ENCODE results near the gene CRB2.

CRB2 gene

DNA sequence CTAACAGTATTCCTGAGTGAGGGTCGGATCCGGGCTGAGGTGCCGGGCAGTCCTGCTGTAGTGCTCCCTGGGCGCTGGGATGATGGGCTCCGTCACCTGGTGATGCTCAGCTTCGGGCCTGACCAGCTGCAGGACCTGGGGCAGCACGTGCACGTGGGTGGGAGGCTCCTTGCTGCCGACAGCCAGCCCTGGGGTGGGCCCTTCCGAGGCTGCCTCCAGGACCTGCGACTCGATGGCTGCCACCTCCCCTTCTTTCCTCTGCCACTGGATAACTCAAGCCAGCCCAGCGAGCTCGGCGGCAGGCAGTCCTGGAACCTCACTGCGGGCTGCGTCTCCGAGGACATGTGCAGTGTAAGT, 15.2 kb downstream of the CRB2 start:
- Histone ChIP-seq H3K4me3 (replicated peaks; ENCODE audit: insufficient read depth, low read length) (no peak overlapping the region), H3K27me3 (ENCODE audit: insufficient read depth, poor library complexity, severe bottlenecking) (peaks cover 37% of the 10 kb centered on the region), H3K27ac (replicated peaks) (no peak overlapping the region)
- DNase-seq (ENCODE audit: low read depth in 1 of 2, low spot score in 1 of 2): no peak
- TF ChIP-seq, protein P1, sequence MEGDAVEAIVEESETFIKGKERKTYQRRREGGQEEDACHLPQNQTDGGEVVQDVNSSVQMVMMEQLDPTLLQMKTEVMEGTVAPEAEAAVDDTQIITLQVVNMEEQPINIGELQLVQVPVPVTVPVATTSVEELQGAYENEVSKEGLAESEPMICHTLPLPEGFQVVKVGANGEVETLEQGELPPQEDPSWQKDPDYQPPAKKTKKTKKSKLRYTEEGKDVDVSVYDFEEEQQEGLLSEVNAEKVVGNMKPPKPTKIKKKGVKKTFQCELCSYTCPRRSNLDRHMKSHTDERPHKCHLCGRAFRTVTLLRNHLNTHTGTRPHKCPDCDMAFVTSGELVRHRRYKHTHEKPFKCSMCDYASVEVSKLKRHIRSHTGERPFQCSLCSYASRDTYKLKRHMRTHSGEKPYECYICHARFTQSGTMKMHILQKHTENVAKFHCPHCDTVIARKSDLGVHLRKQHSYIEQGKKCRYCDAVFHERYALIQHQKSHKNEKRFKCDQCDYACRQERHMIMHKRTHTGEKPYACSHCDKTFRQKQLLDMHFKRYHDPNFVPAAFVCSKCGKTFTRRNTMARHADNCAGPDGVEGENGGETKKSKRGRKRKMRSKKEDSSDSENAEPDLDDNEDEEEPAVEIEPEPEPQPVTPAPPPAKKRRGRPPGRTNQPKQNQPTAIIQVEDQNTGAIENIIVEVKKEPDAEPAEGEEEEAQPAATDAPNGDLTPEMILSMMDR (IDR thresholded peaks at IDR 0.05; ENCODE audit: insufficient read depth, low read length): no peak
- no peak for TF ChIP-seq POLR2AphosphoS5 (IDR thresholded peaks at IDR 0.05; ENCODE audit: low read depth)
- TF ChIP-seq GABPA (IDR thresholded peaks at IDR 0.05; ENCODE audit: low read depth): no peak
- no peak for TF ChIP-seq SPI1 (IDR thresholded peaks at IDR 0.05; ENCODE audit: borderline replicate concordance, low read depth)
- TF ChIP-seq, protein P2, sequence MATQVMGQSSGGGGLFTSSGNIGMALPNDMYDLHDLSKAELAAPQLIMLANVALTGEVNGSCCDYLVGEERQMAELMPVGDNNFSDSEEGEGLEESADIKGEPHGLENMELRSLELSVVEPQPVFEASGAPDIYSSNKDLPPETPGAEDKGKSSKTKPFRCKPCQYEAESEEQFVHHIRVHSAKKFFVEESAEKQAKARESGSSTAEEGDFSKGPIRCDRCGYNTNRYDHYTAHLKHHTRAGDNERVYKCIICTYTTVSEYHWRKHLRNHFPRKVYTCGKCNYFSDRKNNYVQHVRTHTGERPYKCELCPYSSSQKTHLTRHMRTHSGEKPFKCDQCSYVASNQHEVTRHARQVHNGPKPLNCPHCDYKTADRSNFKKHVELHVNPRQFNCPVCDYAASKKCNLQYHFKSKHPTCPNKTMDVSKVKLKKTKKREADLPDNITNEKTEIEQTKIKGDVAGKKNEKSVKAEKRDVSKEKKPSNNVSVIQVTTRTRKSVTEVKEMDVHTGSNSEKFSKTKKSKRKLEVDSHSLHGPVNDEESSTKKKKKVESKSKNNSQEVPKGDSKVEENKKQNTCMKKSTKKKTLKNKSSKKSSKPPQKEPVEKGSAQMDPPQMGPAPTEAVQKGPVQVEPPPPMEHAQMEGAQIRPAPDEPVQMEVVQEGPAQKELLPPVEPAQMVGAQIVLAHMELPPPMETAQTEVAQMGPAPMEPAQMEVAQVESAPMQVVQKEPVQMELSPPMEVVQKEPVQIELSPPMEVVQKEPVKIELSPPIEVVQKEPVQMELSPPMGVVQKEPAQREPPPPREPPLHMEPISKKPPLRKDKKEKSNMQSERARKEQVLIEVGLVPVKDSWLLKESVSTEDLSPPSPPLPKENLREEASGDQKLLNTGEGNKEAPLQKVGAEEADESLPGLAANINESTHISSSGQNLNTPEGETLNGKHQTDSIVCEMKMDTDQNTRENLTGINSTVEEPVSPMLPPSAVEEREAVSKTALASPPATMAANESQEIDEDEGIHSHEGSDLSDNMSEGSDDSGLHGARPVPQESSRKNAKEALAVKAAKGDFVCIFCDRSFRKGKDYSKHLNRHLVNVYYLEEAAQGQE (IDR thresholded peaks at IDR 0.05; ENCODE audit: insufficient replicate concordance, low read depth): no peak

DNA sequence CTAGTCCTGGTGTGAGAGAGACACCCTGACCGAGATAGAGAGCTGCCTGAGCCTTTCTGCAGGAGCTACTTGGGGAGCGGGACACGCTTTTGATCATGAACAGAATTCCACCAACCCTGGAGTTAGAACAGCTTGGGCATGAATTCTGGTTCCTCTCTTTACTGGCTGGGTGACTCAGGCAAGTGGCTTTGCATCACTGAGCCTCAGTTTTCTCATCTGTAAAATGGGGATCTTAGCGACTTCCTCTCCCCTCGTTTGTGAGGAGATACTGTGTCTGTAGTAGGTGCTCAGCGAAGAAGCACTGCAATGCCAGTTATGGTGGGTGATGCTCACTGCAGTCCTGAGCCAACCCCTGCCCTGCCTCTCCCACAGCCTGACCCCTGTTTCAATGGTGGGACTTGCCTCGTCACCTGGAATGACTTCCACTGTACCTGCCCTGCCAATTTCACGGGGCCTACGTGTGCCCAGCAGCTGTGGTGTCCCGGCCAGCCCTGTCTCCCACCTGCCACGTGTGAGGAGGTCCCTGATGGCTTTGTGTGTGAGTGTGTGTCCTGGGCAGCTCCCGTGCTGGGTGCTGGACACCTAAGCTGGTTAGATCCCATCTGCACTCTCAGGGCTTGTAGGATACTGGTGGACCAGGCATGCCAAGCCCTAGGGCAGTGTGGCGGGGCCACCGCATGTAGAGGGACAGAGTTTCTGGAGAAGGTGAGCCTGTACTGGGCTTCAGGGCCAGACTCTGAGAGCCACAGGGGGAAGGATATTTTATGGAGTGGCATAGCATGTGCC, 16.0 kb downstream of the CRB2 start:
- Histone ChIP-seq H3K4me3 (replicated peaks; ENCODE audit: insufficient read depth, low read length) (no peak overlapping the region), H3K27ac (replicated peaks) (no peak overlapping the region), H3K27me3 (ENCODE audit: insufficient read depth, poor library complexity, severe bottlenecking) (peaks cover 37% of the 10 kb centered on the region)
- DNase-seq (ENCODE audit: low read depth in 1 of 2, low spot score in 1 of 2): no peak
- no peak for TF ChIP-seq GABPA (IDR thresholded peaks at IDR 0.05; ENCODE audit: low read depth)
- TF ChIP-seq, protein P2 (IDR thresholded peaks at IDR 0.05; ENCODE audit: insufficient replicate concordance, low read depth): no peak
- TF ChIP-seq SPI1 (IDR thresholded peaks at IDR 0.05; ENCODE audit: borderline replicate concordance, low read depth): no peak
- no peak for TF ChIP-seq POLR2AphosphoS5 (IDR thresholded peaks at IDR 0.05; ENCODE audit: low read depth)
- TF ChIP-seq, protein P1 (IDR thresholded peaks at IDR 0.05; ENCODE audit: insufficient read depth, low read length): no peak

DNA sequence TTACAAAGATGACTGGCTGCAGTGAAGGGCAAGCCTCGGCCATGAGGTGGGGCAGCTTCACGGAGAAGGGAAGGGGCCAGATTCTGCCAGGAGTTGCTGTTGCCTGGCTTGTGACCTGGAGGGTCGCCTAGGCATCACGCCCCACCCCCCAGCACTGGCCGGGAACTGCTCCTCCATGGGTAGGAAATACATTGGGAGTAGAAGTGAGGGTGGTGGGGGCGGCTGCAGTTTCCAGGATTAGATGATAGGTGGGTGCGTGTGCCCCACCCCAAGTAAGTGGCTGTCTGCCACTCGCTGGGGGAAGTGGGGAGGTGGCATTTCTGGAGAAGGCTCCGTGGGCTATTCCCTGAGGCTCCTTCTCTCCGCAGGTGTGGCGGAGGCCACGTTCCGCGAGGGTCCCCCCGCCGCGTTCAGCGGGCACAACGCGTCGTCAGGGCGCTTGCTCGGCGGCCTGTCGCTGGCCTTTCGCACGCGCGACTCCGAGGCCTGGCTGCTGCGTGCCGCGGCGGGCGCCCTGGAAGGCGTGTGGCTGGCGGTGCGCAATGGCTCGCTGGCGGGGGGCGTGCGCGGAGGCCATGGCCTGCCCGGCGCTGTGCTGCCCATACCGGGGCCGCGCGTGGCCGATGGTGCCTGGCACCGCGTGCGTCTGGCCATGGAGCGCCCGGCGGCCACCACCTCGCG, 16.9 kb downstream of the CRB2 start:
- no peak for DNase-seq (ENCODE audit: low read depth in 1 of 2, low spot score in 1 of 2)
- Histone ChIP-seq H3K4me3 (replicated peaks; ENCODE audit: insufficient read depth, low read length) (no peak overlapping the region), H3K27ac (replicated peaks) (no peak overlapping the region), H3K27me3 (ENCODE audit: insufficient read depth, poor library complexity, severe bottlenecking) (peaks cover 37% of the 10 kb centered on the region)
- TF ChIP-seq SPI1 (IDR thresholded peaks at IDR 0.05; ENCODE audit: borderline replicate concordance, low read depth) (no peak), POLR2AphosphoS5 (IDR thresholded peaks at IDR 0.05; ENCODE audit: low read depth) (no peak), GABPA (IDR thresholded peaks at IDR 0.05; ENCODE audit: low read depth) (no peak)
- TF ChIP-seq, protein P1 (IDR thresholded peaks at IDR 0.05; ENCODE audit: insufficient read depth, low read length): no peak
- TF ChIP-seq, protein P2 (IDR thresholded peaks at IDR 0.05; ENCODE audit: insufficient replicate concordance, low read depth): no peak
